GM21447 (cell line): ENCODE measurements around the gene MRPL55.
"Not testable (repeated sequence)": the region's sequence is repeated elsewhere in the genome, so short reads cannot be mapped to it uniquely, and the experiment has no call there.

Experiments
- ATAC-seq: cut with Tn5 transposase; IDR thresholded peaks from one replicate; pipeline ENCODE4 v1.9.1; 2021; ENCODE audit not compliant: unreplicated experiment

MRPL55 gene

DNA sequence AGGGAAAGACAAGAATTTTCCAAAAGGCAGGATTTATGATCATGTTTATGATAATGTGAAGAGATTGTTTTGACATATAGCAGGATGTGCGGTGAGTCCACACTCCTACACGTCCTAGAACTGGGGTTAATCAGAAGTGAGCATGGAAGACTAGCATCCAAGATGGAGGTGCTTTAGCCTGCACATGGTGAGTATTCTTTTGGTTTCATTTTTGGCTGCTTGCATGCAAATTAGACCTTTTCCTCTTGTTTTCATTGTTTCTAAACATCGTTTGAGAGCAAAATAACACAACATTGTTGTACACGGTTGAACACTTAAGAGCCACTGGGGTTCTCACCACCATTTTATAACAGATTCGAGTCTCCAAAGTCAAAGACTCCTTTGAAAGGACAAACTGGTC is 16.1 kb upstream of the MRPL55 start:
- no peak for ATAC-seq

- ATAC-seq, result no peak
Measured at GRCh38 chr1:228123505-228123904, 14.4 kb upstream of the MRPL55 start.

DNA sequence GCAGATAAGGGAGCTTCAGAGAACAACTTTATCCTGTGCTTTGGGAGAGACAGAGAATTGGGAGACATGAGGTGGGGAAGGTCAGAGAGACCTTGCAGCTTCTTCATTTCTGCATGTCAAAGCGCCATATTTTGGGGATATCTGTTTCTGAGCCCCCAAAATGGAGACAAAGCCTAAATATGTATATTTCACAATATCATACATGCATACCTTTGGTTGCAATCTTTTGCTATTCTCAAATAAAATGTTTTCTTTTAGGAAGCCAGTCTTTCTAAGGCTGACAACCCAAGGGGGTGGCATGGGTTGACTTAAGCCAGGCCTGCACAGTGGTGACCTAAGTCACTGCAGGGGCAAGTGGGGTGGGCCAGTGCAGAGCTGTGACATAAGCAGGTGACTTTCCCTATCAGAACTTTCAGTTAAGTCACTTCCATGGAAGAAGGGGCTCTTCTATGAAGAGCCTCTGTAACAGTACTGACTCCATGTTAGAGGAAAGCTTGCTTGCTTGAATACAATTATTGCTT is 13.9 kb upstream of the MRPL55 start:
- ATAC-seq, result no peak

- no peak for ATAC-seq
Measured at GRCh38 chr1:228120857-228121489, 11.9 kb upstream of the MRPL55 start.

DNA sequence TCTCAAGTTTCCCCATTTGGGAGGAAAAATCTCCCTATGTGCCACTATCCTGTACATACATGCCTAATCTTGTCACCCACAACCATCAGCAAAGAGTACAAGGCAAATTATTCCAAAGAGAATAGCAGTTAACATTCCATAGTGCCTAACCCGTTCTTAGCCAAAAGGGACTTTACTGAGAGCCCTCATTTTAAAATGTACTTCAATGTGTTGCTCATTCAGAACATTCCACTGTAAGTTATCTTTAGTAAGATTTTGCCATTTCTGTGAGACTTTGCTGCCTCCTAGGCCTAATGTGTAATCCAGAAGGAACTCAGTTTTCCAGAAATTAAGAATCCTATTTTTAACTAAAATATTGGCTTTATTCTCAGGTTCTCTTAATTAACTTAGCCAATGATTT is 11.3 kb upstream of the MRPL55 start:
- no peak for ATAC-seq

DNA sequence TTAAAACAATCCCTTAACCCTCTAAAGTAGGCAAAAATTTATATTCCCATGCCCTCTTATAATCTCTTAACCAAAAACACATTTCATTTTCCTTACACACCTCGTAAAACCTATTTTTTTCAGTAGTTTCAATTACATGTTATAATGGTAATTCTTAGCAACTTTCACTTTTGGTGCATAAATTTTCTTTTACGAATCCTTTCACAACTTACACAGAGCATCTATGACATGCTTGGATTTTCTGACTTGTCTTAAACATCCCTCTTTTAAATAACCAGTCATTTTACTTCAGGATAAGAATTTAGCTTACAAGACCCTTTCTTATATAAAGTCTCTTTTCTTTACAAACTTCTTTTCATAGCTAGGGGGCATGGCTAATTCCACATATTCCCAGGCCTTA is 8.9 kb upstream of the MRPL55 start:
- no peak for ATAC-seq

- no peak for ATAC-seq
Measured at GRCh38 chr1:228117335-228117734, 8.2 kb upstream of the MRPL55 start.

DNA sequence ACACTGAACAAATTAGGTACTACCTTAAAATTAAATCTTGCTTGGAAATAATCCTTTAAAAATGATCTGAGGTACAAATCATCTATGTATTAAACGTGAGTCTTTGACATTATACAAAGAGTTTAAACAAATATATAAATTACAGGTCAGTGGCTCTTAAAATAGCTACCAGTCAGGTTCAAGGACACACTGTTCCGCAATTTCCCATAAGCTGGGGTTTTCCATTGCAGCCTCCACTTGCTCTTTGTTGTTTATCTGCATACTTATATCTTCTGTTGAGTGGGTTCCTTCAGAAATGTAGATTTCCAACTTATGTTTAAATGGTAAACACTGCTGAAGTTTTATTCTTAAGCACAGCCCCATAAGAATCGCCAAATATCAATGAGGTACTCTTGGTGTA is 5.7 kb upstream of the MRPL55 start:
- ATAC-seq, result no peak

- no peak for ATAC-seq
Measured at GRCh38 chr1:228112617-228113016, 3.5 kb upstream of the MRPL55 start.

- no peak for ATAC-seq
Measured at GRCh38 chr1:228112167-228112566, 3.1 kb upstream of the MRPL55 start.

DNA sequence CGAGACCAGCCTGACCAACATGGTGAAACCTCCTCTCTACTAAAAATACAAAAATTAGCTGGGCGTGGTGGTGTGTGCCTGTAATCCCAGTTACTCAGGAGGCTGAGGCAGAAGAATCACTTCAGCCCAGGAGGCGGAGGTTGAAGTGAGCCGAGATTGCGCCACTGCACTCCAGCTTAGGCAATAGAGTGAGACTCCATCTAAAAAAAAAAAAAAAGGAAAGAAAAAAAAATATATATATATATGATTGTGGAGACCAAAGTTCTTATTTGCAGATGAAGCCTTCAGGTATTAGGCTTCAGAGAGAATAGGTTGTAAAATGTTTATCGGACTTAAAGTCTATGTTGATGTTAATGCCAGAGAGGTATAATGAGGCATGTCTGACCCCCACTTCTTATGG is 2.2 kb upstream of the MRPL55 start:
- ATAC-seq, result not testable (repeated sequence)

- ATAC-seq, result no peak
Measured at GRCh38 chr1:228110556-228110955, 1.5 kb upstream of the MRPL55 start.

GRCh38 chr1:228109962-228110488 is 926 bp upstream of the MRPL55 start:
- ATAC-seq, result no peak

- peak; percentile 9 for ATAC-seq
Measured at GRCh38 chr1:228108742-228109072, 392 bp downstream of the MRPL55 start.

- ATAC-seq, result no peak
Measured at GRCh38 chr1:228108055-228108690, 926 bp downstream of the MRPL55 start.

DNA sequence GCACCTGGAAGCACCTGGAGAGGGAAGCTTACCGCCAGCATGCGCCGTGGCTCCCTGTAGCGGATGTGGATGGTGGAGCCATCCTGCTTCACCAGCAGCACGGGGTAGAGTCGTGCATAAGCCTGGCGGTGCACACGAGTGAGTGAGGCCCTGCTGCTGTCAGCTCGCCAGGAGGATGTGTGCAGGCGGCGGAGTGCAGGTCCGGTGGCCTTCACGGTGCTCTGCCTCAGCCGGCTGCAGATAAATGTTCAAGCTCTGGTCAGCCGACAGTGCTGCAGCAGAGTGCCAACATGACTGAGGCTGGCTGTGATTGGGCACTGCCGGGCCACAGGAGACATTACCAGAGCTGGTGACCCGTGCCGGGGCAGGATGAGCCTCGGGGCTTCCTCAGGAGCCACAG is 1.5 kb downstream of the MRPL55 start:
- no peak for ATAC-seq

DNA sequence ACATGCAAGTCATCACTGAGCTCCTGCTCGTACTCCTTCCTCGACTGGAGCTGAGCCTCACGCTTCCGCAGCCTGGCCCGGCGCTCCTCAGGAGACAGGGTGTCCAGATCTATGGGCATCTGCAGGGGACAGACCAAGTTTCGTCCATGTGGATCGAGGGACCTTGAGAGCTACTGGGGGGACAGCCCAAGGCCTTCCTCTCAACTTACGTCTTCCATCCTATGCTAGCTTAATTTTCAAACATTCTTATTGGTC is 2.4 kb downstream of the MRPL55 start:
- ATAC-seq, result no peak

- ATAC-seq, result no peak
Measured at GRCh38 chr1:228105996-228106799, 2.9 kb downstream of the MRPL55 start.

DNA sequence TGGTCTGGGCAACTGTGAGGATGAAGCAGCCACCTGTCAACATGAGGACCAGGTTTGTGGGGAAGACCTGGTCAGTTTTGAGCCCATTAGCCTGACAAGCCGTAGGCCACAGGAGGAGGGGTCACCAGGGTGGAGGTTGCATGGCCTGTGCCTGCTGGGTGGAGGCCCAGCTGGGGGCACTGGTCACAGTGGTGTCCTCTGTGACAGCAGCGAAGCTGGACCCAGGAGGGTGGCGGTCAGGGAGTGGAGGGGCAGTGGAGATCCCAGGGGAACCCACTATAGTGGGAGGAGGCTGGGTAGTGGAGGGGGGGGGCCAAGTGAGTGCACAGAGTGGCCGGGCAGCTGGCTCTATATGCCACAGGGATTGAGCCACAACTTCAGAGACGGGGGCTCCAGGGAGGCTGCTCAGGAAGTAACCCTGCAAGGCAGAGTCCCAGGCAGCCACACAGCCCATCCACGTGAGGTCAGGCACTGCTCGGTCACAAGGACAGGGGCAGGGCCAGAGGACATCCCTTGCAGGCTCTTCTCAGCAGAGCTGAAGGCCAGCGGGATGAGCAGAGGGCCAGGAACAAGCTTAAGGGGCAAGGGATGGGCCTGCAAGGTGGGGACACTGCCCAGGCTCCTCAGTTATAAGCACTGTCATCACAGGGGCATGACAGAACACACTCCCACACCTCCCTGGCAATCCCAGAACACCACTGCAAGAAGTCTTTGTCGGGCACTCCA is 3.7 kb downstream of the MRPL55 start:
- no peak for ATAC-seq

- ATAC-seq, result no peak
Measured at GRCh38 chr1:228104526-228105269, 4.4 kb downstream of the MRPL55 start.
